Stimulated activated CD8-positive, alpha-beta memory T cell treated with anti-CD3 and anti-CD28 coated beads, Interleukin-2, amount 100 ng/mL, for 1 hour (primary cell): ENCODE results near the gene ZNF354B.
"Not testable (repeated sequence)": the region's sequence is repeated elsewhere in the genome, so short reads cannot be mapped to it uniquely, and the experiment has no call there.

ENCODE experiments used
- DNase-seq, 2 donors: peaks; one replicate each; pipeline ENCODE4 v3.0.0-alpha.2; 2020; ENCODE audit warnings: low read depth in 2 of 2

The ZNF354B gene

GRCh38 chr5:178883115-178883694, 23.5 kb downstream of the ZNF354B start:
- not testable (repeated sequence) for DNase-seq

DNA sequence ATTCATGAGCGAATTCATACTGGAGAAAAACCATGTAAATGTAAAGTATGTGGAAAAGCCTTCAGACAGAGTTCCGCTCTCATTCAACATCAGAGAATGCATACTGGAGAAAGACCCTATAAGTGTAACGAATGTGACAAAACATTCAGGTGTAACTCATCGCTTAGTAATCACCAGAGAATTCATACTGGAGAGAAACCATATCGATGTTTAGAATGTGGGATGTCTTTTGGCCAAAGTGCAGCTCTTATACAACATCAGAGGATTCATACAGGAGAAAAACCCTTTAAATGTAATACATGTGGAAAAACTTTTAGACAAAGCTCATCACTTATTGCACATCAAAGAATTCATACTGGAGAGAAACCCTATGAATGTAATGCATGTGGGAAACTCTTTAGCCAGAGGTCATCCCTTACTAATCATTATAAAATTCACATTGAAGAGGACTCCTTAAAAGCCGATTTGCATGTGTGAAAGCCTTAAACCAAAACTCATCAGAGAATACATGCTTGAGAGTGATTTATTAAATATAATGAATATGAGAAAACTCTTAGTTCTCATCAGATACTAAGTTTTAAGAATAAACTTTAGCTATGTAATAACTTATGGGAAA, 24.2 kb downstream of the ZNF354B start:
- DNase-seq: no peak

- DNase-seq: no peak
These were observed 36.1 kb downstream of the ZNF354B start, which contains the start of gene ZFP2 for GRCh38 chr5:178895615-178896571. TSS of gene ZFP2 (plus strand) at chr5:178895913. CDS start at chr5:178931314, 35,401 bp downstream.

DNA sequence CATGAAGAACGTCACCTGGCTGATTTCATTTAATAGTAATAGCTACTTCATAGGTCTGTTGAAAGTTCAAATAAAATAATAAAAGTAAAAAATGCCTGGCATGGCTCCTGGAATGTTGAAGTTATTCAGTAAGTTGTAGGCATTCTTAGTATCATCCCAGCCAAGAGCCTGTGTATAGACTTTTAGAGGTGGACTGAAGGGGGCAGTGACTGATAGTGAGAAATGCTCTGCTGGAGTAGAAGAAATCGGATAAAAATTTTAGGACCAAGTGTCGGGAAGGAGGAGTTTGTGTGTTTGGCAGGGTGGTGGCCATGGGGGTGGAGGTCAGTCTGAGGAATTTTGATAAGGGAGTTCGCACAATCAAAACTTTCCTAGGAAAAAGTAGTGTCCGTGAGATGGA, 39.5 kb downstream of the ZNF354B start:
- DNase-seq: no peak

DNA sequence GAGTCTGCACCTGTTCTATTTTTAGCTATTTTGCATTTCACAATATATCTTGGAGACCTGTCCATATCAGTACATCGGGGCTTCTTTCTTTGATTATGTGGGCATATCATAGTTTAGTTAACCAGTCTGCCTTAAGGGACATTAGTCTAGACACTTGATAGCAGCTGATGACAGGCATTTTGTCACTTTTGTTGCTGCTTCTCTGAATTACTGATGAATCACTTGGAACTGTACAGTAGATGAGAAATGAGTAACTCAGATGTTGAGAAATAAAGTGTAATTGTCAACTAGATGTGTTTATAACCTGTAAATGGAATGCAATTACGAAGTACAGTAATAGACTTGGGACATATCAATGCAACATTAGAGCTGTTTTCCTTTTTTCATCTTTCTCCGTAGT, 43.1 kb downstream of the ZNF354B start:
- DNase-seq: no peak

GRCh38 chr5:178931846-178932760, 72.3 kb downstream of the ZNF354B start:
- DNase-seq: no peak
